GM19023 (cell line): ENCODE measurements around the gene C14orf132.

Source experiments
- ATAC-seq: cut with Tn5 transposase; IDR thresholded peaks from one replicate; pipeline ENCODE4 v1.9.1; 2021; ENCODE audit warnings: mild to moderate bottlenecking, moderate library complexity; ENCODE audit not compliant: unreplicated experiment

The C14orf132 gene

DNA sequence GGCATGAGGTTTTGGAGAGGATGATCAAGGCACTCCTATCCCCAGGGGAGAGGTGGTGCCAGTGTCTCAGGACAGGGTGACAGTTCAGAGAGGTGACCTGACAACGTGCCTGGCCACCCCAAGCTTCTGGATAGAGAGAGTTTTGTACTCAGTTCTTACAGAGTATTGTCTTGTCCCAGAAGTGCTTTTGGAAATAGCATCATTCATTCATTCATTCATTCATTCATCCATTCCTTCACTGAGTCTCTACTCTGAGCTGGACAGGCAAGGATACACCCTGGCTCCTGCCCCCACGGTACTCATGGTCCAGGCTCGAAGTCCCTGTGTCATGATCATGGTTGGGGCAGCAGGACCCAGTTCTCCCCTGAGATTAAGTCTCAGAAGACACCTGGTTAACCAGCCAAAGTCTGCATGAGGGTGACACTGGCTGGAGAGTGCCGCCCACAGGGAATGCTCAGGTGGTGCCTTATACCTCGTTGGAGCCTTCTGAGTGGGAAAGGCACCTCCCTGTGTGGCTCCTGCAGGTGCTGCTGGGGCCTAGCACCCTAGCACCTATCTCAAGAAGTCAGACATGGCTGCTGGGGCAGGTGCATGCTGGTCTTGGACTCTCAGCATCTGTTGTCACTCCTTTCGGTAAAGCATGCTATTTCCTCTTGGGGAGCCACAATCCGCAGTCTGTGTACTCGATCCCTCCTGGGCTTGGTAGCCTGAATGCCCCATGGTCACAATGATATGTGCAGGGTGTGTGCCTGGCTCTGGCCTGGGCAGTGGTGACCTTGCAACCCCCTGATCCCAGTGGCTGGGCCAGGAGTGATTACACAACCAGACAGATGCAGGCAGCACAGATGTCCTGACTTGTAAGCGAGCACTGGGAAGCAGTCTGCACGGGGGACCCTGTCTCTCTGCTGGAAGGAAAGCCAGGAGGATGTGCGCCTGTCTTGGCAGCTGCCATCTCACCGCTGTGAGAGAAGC, 57.8 kb downstream of the C14orf132 start:
- ATAC-seq: no peak

- ATAC-seq: no peak
Observed at GRCh38 chr14:96097752-96098151, 58.6 kb downstream of the C14orf132 start.

GRCh38 chr14:96098309-96098998, 59.3 kb downstream of the C14orf132 start:
- no peak for ATAC-seq

DNA sequence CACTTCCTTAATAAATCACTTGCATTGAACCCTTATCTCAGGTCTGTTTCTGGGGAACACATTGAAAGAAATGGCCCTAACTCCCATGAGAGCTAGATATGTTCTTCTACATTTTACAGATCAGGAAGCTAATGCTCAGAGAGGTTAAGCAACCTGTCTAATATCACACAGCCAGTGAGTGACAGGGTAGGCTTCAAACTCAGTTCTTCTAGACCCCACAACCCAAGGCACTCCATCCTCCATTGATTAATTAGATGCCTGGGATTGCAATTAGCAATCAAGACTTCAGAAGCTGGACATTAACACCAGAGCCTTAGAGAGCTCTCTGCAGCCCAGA, 59.8 kb downstream of the C14orf132 start:
- ATAC-seq: no peak

GRCh38 chr14:96100161-96101064, 61.3 kb downstream of the C14orf132 start:
- ATAC-seq: no peak

DNA sequence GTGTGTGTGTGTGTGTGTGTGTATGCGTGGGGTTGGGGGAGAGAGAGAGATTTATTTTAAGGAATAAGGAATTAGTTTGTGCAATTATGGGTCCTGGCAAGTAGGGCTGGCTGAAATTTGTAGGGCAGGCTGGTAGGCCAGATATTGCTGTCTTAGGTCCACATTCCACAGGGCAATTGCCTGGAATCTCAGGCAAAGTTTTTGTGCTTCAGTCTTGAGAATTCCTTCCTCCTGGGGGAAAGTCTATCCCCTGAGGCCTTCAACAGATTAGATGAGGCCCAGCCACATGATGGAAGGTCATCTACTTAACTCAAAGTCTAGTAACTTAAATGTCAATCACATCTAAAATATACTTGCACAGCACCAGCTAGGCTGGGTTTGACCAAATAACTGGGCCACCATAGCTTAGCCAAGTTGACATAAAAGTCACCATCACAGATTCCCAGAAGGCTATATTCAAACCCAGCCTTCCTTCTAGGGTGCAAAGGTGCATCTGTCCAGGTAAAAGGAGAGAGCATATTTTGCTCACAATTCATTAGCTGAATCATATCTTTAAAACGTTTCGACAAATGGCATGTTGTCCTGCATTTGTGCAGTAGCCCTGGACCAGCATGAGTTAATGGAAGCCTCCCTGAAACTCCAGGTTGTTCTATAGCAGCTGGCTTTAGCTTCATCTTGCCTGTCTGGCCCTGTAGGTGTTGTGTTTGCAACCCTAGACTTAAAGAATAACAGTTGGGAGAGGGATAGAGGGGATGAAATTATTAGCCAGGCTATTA, 63.1 kb downstream of the C14orf132 start:
- ATAC-seq: no peak

DNA sequence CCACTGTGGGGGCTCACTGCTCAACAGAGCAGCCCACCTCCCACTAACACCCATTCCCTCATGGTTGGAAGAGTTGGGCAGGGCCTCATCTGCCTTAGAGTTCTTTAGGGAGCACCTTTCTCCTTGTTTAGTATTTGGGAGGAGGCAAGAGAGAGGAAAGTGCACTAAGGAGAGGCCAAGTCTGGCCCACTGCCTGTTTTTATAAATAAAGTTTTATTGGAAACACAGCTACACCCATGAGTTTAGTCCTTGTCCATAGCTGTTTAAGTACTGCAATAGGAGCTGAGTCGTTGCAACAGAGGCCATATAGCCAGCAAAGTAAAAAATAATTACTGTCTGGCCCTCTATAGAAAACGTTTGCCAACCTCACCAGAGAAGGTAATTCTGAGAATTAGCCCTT, 63.9 kb downstream of the C14orf132 start:
- ATAC-seq: no peak

- no peak for ATAC-seq
Observed at GRCh38 chr14:96103560-96104460, 64.6 kb downstream of the C14orf132 start.

DNA sequence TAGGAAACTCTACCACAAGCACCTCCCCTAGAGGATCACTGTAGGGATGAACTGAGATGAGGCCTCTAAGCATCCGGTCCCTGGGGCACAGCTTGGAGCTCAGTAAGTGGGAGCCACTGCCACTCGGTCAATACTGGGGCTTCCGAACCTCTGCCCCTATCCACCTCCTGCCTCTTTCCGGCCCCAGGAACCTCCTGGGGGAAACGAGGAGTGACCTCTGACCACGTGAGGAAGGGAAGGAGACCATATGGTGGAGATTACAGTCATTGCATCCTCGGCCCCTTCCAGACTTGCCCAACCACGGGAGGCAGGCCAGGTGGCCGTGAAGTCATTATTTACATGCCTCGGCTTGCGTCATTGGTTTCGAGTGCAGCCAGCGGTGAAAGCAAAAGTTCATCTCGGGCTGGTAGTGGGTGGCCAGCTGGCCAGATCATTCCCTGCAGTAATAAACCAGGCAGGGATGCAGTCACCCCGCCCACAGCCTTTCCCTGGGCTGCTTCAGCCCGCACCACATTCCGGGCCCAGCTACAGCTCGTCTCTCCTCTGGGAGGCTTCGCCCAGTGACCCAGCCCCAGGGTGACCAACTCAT, 65.4 kb downstream of the C14orf132 start:
- no peak for ATAC-seq

DNA sequence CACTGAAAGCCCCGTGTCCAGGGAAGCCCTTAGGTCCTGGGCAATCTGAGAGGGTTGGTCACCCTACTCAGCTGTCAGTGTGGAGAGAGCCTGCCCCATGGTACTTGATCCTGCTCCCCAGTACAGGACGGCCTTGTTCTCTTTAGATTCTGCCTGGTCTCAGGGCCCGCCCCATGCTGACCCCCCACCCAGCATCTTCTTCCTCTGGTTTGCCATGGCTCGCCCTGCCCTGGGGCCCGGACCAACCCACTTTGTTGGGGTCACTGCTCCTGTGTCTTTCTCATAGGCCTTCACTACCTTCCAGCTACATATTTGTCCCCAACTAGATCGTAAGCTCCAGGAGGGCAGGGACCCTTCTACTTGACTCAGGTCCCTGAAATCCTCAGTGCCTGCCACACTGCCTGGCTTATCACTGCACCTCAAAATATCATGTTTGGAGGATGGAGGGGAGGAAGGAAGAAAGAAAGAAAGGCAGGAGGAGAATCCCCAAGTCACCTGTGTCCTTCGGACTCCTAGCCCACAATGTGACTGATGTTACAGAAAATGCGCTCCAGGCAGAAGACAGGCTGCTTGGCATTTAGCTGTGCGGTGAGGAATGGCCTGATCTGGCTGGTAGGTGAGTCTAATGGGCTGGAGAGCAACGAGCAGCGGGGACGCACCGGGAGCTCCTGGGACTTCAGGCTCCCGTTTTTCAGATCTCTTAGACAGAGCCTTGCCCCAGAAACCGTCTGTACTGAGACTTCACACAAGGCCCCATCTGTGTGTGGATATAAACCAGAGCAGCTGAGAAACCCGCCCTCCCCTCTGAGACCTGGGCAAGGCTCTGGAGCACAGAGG, 66.1 kb downstream of the C14orf132 start:
- ATAC-seq: no peak

DNA sequence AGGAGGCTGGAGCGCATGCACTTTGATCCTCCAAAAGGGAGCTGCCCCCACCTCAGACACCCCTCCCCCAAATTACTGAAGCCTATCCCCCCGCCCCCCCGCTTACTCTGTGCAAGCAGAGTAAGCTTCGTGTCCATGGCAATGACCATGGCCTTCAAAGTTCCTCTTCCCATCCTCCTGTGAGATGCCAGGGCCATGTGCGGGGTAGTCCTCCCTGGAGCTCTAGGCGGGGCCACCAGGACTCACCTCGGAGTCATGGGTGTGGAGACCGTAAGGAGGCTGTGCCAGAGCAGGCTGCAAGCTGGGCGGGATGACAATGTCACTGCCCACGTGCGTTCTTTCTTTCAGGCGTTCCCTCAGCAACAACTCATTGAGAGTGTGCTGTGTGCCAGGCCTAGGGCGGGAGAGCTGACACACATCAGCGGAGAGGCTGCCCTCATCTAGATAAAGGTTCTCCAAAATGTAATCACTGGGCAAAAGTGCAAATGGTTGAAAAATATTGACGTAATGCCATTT, 66.8 kb downstream of the C14orf132 start:
- no peak for ATAC-seq

GRCh38 chr14:96106891-96107290, 67.7 kb downstream of the C14orf132 start:
- no peak for ATAC-seq

DNA sequence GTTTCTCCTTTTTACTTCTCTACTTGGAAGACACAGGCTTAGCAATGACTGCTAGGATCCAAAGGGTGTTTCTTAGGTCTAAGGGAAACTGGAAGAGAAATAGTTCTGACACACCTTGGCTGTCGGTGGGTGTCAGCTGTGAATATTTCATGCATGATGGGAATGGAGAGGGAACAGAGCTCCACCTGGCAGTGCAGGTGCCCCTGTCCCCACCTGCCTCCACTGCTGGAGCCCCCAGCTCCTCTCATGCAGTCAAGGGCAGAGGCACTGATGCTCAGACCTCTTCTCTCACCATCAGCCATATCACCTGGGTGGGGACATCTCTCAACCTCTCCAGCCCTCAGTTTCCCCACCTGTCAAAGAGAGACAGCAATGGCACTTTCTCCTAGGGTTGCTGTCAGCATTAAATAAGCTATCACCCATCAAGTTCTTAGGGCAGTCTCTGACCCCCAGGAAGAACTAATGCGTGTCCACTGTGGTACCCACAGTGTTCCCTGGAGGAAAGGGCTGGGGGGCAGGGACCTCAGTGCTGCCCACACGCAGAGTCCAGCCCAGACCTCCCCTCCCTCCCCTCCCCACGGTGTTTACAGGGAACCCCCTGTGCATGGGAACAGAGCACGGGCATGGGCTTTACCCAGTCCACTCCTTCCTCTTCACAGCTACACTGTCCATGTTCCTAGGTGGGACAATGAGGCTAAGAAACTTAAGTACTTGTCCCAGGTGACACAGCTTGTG, 69.1 kb downstream of the C14orf132 start:
- no peak for ATAC-seq

DNA sequence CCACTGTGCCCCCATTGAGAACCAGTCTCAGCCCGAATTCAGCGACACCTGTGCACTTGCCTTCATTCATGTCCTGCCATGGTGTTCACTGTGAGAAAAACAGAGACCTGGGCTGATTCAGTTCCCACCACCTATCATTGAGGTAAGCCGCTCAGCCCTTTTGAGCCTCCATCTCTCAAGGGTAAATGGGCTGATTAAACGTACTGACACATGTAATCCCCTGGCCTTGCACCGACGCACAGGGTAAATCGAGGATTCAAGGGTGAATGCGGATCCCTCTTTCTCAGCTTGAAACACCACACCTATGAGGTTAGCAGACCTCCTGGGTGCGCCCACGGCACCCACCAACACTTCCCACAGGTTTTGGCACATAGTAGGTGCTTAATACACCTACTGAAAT, 69.7 kb downstream of the C14orf132 start:
- no peak for ATAC-seq

- ATAC-seq: no peak
Observed at GRCh38 chr14:96109596-96110355, 70.6 kb downstream of the C14orf132 start.

DNA sequence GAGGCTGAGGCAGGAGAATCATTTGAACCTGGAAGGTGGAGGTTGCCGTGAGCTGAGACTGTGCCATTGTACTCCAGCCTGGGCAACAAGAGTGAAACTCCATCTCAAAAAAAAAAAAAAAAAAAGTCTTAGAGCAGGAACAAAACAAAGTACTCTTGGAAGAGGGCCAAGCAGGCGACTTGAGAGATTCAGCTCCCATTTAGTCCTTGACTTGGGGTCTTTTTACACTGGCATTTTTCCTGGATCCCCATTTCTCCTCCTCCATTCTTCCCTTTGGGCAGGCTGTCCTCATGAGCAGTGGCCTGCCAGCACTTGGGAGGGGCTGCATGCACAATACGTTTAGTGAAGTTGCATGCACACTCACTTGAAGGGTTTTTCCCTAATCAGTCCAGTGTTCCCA, 72.9 kb downstream of the C14orf132 start:
- no peak for ATAC-seq

DNA sequence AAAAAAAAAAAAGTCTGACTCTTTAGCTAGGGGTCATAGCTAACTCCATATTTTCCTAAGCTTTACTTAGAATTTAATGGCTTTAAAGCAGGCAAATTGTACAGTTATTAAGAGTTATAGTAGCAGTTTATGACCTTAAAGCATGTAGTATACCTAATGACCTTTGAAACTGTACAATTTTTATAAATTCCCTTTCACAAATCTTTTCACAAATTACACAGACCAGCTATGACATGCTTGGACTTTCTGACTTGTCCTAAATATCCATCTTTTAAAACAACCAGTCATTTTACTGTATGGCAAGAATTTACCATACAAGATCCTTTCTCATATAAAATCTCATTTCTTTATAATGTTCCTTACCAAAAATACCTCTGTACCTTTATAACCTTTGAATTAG, 74.8 kb downstream of the C14orf132 start:
- no peak for ATAC-seq
